Stimulated activated naive CD8-positive, alpha-beta T cell treated with anti-CD3 and anti-CD28 coated beads, Interleukin-15, Interleukin-2, amounts not matched to agents 100 U/mL and 50 U/mL, for 24 hours (primary cell): ENCODE measurements around the gene NPAT.
A peak's percentile ranks its signal among the peaks of the same experiment; 100 is the strongest.
"Not testable (repeated sequence)": the region's sequence is repeated elsewhere in the genome, so short reads cannot be mapped to it uniquely, and the experiment has no call there.

Experiments used
- ATAC-seq: fragments of 150-1000 bp; cut with Tn5 transposase; one replicate; pipeline ENCODE4 v1.10.0; 2021
- DNase-seq: peaks from one replicate; pipeline ENCODE4 v3.0.0; 2021

Gene NPAT

DNA sequence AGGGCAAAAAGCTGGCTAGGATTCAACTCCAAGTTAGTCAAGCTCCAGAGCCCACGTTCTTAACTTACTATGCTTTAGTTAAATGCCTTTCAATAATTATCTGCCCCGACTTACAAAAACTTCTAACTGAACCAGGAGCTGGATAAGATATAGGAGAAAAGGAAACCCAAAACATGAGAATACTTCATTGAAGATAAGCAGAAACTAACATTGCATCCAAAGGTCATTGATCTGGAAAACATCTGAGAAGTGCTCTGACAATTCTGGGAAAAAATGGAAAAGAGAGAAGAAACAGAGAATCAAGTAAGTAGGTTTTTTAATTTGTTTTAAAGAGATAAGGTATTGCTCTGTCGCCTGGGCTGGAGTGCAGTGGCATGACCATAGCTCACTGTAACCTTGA lies 73.9 kb downstream of the NPAT start:
- ATAC-seq, result no peak
- no peak for DNase-seq

DNA sequence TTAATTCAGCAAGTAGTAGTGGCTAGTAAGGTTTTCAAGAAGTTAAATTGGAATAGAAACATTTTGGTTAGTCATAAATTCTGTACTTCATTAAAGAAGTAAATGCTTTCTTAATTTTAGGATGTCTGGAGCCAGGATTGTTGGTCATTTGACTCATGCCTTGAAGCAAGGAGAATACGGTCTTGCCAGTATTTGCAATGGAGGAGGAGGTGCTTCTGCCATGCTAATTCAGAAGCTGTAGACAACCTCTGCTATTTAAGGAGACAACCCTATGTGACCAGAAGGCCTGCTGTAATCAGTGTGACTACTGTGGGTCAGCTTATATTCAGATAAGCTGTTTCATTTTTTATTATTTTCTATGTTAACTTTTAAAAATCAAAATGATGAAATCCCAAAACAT lies 75.3 kb downstream of the NPAT start:
- no peak for ATAC-seq

DNA sequence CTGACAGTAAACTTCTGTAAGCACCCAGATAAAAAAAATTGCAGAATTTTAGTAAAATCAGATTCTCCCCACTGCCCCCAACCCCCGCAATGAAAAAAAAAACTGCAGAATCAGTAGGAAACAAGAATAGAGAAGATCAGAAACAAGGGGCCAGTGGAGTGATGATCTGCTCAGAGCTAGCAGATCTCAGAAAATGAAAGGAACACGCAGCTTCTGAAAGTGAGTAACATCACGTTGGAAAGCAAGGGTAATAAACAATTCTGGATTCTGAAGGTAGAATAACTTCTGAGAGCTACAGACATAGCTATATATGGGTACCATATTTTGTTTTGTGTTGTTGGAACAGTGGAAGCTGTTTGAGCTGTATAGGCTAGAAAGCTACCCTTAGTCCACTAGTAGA lies 77.8 kb downstream of the NPAT start:
- DNase-seq, result no peak
- no peak for ATAC-seq

More for the DNA sequence above, 75.3 kb downstream of the NPAT start:
- no peak for DNase-seq

DNA sequence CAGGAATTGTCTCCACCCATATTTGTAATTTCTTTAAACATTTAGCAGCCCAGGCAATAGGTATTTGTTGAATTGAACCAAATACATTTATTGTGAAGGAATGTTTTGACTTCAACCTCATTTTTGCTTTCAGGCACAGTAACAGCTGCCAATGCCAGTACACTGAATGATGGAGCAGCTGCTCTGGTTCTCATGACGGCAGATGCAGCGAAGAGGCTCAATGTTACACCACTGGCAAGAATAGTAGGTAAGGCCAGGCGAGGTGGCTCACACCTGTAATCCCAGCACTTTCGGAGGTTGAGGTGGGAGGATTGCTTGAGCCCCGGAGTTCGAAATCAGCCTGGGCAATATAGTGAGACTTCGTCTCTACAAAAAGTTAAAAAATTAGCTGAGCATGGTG lies 80.1 kb downstream of the NPAT start:
- no peak for ATAC-seq
- DNase-seq, result no peak

DNA sequence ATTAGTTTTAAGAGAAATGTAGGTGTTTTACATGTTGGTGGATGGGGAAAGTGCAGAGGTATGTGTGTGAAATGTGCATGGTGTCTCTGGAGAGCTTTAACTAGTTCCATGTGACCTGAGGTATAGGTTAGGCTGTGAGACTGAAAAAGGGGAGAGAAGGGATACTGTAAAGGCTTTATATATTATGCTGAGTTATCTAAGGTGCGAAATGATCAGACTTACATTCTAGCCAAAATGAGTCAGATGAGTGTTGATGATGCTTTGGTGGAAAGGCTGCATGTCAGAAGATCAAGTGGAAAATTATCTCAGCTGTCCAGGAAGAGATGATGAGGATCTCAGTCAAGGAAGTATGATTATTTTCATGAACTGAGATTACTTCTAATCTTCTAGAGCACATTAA lies 85.2 kb downstream of the NPAT start:
- peak; percentile 75 for ATAC-seq
- DNase-seq, result no peak

DNA sequence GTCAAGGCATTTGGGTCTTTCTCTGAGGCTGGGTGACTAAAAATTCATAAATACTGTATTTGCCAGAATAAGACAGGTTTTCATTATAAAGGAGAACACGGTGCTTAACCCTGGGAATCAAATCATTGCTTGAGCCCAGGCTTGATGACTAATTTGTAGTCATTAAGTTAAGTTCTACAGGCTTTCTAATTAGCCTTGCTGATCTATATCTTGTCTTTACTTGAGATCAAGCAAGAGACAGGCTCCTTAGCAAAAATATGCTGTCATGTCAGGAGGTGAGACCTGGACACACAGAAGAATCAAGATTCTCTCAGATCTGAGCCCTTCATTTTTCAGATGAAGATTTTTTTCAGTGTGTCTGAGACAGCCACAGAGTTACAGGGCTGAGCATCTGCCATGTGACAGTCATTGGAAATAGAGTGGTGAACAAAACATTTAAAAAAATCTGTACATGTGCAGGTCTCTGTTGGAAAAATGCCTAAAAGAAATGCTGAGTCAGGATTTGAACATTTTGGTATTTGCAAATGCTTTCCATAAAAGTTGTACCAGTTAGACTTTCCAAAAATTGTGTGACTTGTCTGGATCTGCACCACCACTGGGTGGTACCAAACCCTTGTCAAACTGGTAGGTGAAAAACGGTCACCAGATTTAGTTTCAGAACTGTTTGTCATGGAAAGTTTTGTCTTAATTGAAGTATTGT lies 86.4 kb downstream of the NPAT start:
- DNase-seq (peak; percentile 29), ATAC-seq (peak; percentile 68)

DNA sequence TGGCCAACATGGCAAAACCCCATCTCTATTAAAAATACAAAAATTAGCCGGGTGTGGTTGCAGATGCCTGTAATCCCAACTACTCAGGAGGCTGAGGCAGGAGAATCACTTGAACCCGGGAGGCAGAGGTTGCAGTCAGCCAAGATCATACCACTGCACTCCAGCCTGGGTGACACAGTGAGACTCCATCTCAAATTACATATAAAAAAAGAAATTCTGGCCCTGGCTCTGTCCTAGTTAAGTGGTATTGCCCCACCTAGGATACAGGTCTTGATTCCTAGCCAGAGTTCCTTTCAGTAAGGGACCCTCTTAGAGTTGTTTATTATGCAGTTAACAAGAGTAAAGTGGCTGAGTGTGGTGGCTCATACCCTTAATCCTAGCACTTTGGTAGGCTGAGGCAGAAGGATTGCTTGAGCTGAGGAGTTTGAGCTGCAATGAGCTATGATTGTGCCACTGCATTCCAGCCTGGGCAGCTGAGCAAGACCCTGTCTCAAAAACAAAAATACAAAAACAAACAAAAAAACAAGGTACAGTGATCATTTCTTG lies 89.4 kb downstream of the NPAT start:
- not testable (repeated sequence) for ATAC-seq, DNase-seq

DNA sequence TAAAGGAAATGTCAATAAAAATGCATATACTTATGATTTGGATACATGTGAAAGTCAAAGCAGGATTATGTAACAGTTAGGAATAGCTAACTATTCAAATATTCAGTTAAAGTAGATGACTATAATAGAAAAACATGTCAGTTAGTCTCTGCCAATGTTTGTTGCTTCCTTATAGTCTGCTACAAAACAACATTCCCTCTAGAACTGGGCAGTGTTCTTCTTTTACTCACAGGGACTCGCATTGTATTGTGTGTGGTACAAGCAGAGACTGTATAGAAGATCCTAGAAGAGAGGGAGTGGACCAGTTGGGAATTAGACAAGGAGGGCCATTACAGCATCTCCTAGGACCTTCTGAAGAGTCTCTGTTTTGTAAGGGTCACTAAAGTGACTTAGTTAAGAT lies 90.4 kb downstream of the NPAT start:
- ATAC-seq, result no peak
- DNase-seq, result no peak

DNA sequence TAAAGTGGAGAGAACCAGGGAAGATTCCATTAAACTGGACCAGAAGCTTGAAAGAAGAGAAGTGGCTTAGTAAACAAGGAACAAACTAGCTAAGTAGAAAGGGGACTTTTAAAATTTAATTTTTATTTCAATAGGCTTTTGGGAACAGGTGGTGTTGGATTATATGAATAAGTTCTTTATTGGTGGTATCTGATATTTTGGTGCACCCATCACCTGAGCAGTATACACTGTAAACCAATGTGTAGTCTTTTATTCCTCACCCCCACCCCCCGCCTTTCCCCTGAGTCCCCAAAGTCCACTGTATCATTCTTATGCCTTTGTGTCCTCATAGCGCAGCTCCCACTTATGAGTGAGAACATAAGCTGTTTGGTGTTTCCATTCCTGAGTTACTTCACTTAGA lies 93.7 kb downstream of the NPAT start:
- ATAC-seq, result no peak
- DNase-seq, result no peak

DNA sequence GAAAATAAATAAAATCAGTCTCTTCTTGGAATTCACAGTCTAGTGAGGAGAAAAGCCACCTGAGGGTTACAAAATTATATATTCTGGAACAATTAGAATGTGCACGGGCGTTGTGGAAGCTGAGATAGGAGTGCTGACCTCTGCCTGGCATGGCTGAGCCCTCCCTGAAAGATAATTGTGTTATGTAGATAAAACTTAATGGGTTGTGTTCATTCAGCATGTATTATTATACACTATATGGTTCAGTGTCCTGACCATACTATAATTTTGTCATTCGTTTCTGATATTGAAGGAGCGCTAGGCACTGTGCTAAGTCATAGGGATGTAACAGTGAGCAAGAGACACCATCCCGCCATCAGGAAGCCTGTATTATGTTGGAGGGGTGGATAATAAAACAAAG lies 97.3 kb downstream of the NPAT start:
- ATAC-seq (no peak), DNase-seq (no peak)

DNA sequence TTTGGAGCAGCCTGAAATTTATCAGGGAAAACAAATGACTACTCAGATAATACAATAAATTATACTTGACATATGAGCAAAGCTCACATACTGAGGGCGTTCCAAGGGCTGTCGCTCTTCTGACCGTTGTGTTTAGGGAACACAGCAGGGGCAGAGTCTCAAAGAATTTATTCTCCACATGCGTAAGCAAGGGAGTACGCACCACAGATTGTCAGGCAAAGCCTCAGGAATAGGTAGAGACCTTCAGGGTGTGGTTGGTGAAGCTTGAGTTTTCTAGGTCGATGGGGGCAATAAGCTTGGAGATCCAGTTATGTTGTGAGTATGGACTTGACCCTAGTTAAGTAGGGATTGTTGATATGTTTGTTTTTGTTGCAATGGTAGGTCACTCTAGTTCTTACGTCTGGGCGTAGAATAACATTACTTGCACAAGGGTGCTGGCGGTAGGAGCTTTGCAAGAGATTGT lies 100.2 kb downstream of the NPAT start:
- no peak for DNase-seq
- no peak for ATAC-seq

DNA sequence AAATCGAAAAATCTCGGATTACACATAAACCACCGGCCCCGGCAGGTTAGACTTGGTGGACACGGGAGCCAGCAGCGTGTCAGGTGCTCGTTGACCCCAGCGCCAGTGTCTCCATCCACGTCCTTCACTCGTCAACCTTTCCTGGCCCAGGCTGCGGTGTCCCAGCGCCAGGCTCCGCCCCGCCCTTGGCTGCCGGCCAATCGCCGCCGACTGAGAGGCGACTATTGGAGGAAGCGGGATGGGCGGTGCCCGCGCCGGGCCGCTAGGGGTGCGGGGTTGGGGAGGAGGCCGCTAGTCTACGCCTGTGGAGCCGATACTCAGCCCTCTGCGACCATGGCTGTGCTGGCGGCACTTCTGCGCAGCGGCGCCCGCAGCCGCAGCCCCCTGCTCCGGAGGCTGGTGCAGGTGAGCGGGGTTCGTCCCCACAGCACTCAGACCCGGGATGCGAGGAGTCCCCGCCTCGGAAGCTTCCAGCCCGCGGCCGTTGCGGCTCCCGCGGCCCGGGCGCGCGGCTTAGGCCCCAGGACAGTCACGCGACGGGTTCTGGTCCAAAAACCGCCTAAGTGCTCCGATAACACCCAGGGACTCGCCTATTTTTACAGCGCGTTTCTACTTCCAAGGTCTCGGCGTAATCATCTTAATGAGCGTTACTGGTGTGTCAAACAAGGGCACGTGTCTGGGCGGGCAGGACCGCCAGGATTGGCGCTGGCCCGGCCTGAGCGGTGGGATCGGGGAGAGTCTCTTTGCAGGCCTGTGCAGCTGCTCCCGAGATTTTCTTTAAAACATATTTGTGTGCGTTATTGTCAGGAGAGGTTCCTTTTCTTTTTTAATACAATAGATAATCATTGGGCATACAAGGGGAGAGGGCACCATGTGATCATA lies 100.9 kb downstream of the NPAT start, which contains the start of gene ACAT1:
ACAT1 (plus strand) TSS at position 294 of the 882 bp plus-strand sequence; CDS start at position 334, 40 bp downstream.
- peak; percentile 99 for ATAC-seq
- peak; percentile 99 for DNase-seq

DNA sequence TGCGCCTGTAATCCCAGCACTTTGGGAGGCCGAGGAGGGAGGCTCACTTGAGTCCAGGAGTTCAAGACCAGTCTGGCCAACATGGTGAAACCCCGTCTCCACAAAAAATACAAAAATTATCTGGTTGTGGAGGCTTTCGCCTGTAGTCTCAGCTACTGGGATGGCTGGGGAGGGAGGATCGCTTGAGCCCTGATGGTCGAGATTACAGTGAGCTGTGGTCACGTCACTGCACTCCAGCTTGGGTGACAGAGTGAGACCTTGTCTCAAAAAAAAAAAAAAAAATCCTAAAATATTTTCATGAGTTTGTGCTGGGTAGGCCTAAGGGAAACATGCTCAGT lies 101.5 kb downstream of the NPAT start:
- ATAC-seq, DNase-seq: not testable (repeated sequence)

DNA sequence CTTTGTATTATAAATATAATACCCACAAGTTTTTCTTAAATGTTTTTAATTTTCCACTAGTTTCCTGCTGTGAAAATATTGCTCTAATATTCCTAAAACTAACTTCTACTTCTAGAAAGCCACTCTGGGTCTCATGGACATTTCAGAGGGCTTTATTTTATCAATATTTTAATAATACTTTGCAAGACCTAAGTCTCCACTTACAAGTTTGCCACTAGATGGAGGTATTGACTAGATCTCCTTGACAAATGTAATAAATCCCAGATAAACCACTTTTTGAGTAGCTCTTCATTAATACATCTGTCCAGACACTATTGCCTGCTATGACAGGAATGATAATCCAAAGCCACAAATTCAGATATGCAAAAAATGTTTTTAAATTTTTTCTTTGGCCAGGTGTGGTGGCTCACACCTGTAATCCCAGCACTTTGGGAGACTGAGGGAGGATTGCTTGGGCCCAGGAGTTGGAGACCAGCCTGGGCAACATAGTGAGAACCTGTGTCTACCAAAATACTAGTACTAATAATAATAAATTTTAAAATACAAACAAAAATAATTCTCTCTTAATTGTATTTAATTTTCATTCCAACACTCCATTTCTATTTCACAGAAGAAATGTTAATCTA lies 104.6 kb downstream of the NPAT start:
- DNase-seq (no peak), ATAC-seq (no peak)

DNA sequence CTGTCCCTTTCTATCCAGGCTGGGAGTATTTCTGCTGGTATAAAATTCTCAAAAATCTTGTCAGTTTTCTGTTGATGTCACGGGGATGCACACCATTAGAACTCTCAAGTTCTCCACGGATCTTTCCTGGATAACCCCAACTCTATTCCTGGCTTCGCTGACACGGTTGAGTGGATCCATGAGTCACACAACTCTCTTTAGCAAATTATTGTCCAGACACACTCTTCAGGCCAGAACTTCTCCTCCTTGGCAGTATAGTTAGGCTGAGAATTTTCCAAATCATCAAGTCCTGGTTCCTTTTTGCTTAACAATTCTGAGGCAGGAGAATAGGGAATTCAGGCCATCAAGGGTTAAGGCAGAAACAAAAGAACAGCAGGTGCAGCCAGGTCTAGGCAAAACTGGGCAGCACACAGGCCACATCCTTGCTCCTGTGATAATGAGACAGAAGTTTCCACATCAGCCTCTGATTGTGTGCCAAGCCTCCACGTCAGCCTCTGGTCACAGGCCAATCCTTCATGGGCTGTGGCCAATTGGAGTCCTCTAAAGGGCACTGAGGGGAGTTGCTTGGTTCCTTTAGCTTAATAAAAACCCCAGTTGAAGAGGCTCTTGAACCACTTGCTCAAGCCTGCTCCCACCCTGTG lies 106.8 kb downstream of the NPAT start:
- DNase-seq, result no peak
- ATAC-seq, result no peak

DNA sequence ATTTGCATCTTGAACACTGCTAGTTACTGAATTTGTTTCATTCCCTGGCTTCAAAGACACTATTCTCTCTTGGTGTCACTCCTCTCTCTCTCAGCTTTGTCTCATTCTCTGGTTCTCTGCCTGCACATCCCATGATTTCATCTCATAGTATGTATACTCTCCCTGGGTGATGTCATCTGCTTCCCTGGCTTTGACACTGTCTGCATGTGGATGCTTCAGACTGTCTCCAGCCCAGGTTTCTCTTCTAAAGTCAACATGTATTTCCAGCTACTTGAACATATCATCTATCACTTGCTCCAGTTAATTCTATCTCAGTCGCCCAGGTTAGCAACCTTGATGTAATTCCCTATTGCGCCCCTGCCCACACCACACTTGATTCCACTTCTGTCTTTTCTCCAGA lies 110.4 kb downstream of the NPAT start:
- ATAC-seq, result no peak
- no peak for DNase-seq

DNA sequence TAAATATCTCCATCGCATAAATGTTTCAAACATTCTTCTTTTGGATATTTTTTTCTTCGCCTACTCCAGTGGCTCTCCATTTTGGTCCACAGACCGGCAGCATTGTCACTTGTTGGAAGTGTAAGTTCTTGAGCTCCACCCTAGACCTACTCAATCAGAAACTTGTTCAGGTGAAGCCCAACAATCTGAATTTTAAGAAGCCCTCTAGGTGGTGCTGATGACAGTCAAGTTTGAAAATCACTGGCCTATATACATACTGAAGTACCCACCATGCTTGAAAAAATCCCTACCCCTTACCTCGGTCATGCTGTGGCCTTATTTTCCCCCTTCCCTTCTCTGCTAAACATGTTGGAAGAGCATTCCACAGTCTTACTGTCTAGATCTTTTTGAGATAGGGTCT lies 111.3 kb downstream of the NPAT start:
- no peak for ATAC-seq
- DNase-seq, result no peak
